GM21381 (cell line): Measurements from ENCODE around the gene ME3.
"Not testable (repeated sequence)": the region's sequence is repeated elsewhere in the genome, so short reads cannot be mapped to it uniquely, and the experiment has no call there.

ENCODE experiments used
- ATAC-seq: cut with Tn5 transposase; IDR thresholded peaks from one replicate; pipeline ENCODE4 v1.9.1; 2021; ENCODE audit warnings: mild to moderate bottlenecking, moderate library complexity; ENCODE audit not compliant: unreplicated experiment

The ME3 gene

GRCh38 chr11:86565801-86566312 lies 106.6 kb downstream of the ME3 start:
- ATAC-seq = no peak

DNA sequence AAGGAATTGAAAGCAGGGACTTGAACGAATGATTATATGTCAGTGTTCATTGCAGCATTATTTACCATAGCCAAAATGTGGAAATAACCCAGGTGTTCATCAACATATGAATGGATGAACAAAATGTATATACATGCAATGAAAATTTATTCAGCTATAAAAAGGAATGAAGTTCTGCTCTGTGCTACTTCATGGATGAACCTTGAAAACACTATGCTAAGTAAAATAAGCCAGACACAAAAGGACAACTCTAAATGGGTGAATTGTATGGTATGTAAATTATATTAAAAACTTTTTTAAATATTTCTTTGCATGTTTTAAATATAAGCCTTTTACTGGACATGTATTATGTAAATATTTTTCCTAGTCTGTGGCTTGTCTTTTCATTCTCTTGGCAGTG lies 107.0 kb downstream of the ME3 start:
- ATAC-seq = no peak

DNA sequence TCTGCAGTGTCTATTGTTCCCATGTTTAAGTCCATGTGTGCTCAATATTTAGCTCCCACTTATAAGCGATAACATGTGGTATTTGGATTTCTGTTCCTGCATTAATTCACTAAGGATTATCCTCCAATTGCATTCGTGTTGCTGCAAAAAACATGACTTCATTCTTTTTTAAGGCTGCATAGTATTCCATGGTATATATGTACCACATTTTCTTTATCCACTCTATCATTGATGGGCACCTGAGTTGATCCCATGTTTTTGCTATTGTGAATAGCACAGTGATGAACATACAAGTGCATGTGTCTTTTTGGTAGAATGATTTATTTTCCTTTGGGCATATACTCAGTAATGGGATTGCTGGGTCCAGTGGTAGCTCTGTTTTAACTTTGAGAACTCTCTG lies 109.6 kb downstream of the ME3 start:
- not testable (repeated sequence) for ATAC-seq

DNA sequence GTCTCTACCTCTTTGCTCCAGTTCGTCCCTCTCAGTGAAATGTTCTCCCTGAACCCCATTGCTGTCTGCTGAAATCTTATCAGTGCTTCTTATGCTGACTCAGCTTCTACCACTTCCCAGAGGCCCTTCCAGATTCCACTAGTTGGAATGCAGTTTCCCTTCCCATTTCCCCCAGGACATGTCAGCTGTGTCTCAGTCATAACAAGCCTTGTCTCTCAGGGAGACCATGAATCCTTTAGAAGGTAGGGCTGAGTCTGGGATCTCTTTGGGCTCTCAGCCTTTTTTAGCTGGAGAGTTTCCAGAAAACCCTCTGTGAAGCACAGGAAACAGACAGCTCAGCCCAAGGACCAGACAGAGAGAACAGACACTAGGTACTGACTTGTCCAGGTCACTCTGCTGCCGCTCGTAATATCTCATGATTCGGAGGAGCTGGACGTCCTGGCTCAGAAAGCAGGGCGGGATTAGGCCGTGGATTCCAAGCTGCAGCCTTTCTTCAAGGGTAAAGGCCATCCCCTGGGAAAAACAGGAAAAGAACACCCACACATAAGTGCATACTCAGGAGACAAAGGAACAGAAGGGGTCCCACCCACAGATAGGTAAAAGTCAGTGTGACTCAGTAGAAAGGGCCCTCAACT lies 113.0 kb downstream of the ME3 start:
- no peak for ATAC-seq

- no peak for ATAC-seq
Observed at GRCh38 chr11:86558841-86559240, 113.6 kb downstream of the ME3 start.

- no peak for ATAC-seq
Observed at GRCh38 chr11:86558207-86558606, 114.2 kb downstream of the ME3 start.

- no peak for ATAC-seq
Observed at GRCh38 chr11:86555866-86556265, 116.5 kb downstream of the ME3 start.

DNA sequence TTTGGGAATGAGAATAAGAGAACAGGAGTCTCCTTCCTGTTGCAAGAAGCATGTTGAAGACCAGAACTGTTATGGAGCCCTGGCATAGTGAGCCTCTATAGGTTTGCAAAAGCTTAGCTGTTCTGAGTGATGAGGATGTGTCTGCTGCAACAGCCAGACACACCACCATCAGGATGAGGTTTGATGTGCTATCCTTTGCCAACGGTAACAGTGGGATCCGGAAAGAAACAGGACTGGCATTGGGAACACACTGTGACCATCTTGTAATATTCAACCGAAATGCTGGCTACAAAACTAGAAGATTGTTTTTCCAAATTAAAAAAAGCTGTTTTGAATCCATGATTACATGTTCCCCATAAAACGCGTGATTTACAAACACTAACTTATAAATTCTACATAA lies 117.0 kb downstream of the ME3 start:
- no peak for ATAC-seq

DNA sequence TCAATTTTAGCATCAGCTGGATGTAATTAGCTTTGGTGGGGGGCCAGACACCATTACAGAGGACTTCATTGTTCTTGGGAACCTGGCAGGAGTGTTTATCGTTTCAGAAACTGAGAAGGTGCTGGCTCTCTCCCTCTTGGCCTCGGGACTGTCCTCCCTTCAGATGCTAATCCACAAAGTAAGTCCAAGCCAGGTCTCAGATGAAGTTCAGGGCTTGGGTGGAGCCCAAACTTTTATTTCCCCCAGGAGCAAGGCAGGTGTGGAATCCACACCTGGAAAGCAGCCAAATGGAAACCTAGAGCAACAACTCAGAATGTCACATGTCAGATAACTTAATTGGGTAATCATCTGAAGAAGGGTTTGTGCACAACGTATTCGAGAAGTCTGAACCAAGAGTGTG lies 119.2 kb downstream of the ME3 start:
- ATAC-seq = no peak

GRCh38 chr11:86551288-86552092 lies 120.9 kb downstream of the ME3 start:
- ATAC-seq = no peak

DNA sequence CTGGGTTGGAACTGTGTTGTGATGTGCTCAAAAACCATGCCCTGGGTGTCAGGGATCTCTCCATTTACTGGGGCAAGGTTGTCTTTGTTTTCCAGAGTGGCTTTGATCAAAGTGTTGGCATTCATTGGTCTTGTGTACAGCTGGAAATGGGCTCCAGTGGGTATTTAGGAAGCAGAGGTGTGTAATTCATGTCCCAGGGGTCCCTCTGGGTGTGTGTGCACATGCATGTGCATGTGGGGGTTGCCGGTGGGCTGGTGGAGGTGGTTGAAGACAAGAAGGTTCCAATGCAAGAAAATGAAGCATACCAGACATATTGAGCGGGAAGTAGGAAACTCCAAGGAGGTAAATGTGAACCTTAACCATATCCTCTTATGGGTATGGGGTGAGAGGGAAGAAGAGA lies 121.7 kb downstream of the ME3 start:
- ATAC-seq = no peak

GRCh38 chr11:86548271-86548917 lies 124.0 kb downstream of the ME3 start:
- no peak for ATAC-seq

DNA sequence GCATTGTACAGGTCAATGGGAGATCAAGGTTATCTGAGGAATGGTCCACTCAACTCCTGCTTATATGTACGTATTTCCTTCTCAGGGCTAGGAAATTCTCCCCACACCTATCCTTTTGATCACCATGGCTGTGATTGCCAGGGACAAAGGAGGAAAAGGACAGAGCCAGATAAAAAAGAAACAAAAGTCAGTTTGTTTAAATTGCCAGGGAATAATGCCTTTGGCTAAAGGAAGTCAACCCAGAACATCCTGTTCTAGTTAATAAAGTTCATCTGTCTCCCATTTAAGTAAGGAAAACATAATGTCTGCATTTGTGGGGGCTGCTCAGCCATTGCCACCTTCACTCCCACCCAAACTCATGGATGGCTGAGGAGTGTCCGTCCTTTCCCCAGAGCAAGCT lies 124.7 kb downstream of the ME3 start:
- ATAC-seq = no peak

DNA sequence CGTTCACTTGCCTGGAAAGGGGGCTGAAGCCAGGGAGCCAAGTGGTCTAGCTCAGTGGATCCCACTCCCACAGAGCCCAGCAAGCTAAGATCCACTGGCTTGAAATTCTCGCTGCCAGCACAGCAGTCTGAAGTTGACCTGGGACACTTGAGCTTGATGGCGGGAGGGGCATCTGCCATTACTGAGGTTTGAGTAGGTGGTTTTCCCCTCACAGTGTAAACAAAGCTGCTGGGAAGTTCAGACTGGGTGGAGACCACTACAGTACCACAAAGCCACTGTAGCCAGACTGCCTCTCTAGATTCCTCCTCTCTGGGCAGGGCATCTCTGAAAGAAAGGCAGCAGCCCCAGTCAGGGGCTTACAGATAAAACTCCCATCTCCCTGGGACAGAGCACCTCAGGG lies 131.1 kb downstream of the ME3 start:
- not testable (repeated sequence) for ATAC-seq

GRCh38 chr11:86538223-86538548 lies 134.2 kb downstream of the ME3 start:
- no peak for ATAC-seq

GRCh38 chr11:86537541-86538222 lies 134.7 kb downstream of the ME3 start:
- no peak for ATAC-seq

DNA sequence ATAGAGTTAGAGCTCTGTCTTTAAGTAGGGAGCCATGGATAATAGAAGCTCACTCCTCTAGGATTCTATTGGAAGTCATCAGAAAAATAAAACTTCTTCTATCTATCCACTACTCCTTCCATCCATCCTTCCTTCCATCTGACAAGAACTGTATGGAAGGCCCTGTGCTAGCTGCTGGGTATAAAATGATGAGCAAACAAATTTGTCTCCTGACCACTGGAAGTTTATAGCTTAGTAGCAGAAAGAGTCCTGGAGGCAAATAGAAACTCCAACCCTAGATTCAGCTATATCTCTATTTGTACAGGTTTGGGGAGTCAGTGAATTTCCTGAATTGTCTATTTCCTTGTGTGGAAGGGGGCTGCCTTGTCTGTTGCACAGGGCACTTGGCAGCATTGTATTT lies 136.6 kb downstream of the ME3 start:
- no peak for ATAC-seq

DNA sequence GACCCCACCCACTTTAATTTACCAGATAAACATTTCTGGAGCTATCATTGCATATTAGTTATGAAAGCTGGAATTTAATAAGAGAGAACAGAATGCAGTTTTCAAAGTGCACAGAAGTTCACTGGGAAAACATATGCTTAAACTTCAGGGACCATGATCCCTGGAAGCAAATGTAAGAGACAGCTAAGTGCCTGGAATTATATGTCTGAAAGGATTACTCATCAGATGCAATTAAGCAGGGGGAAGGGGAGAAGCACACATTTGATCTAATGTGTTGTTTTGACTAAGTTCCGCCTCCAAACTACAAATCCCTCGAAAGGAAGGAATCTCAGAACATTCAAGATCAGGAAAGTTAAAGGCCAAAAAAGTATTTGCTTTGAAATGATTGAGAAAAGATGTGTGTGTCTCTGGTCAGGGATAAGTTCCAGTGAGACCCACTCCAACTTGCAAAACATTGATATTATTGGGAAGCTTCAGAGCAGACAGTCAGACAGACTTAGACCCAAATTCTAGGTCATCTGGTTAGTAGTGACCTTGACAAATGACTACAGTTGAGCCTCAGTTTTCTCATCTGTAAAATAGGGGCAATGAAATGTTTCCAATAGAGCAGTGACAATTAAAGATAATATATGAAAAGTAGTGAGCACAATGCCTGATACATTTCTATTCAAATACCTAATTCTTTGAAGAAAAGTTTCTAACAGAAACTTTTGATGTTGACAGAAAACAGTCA lies 147.6 kb downstream of the ME3 start:
- no peak for ATAC-seq

DNA sequence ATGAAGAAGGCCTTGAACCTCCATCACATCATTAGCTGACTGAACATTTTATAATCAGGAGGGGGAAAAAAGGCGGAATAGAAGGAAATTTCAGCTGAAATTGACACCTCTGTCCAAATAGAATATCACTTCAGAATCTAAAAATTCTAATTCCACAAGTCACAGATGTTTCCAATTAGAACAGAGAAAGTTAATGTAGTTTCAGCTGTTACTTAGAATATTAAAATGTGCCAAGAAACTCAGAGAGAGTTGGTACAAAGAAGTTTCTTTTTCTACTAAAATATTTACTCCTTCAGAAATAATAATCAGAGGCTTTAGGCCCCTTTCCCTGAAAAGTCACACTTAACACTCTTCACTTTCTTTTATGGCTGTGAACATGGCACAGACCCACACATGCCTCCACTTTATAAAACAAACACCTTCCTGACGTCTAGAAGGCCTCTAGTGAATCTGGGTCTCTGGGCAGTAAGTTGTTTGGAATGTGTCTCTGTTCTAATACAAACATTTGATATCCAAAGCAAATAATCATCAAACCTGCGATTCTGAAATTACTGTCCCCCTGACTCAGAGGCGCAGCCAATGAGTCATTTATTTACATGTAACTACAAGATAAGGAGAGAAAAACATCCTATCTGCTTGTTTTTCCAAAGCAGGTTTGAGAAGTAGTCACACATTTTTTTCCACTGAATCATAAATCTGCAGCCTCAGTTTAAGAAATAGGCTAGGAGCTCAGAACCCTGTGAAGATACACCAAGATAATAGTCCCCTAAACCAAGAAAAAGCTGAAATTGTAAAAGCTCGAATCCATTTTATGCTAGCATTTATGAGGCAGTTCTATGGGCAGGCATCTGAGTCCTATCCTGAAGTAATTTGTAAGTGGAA lies 148.4 kb downstream of the ME3 start:
- no peak for ATAC-seq

- not testable (repeated sequence) for ATAC-seq
Observed at GRCh38 chr11:86522512-86522911, 149.9 kb downstream of the ME3 start.
